ENCODE data around the gene TELO2.

Gene TELO2

GRCh38 chr16:1486551-1487390, 6.4 kb upstream of the TELO2 start:
- Histone ChIP-seq H3K9me3 (ENCODE audit: severe bottlenecking) (no peaks in the 10 kb centered on the region), H3K4me3 (ENCODE audit: low read depth, low read length) (no peak overlapping the region), H3K27ac (no peak overlapping the region), H3K27me3 (ENCODE audit: insufficient read depth, low read depth, severe bottlenecking) (no peaks in the 10 kb centered on the region), H3K36me3 (no peaks in the 10 kb centered on the region)
- TF ChIP-seq, protein P1, sequence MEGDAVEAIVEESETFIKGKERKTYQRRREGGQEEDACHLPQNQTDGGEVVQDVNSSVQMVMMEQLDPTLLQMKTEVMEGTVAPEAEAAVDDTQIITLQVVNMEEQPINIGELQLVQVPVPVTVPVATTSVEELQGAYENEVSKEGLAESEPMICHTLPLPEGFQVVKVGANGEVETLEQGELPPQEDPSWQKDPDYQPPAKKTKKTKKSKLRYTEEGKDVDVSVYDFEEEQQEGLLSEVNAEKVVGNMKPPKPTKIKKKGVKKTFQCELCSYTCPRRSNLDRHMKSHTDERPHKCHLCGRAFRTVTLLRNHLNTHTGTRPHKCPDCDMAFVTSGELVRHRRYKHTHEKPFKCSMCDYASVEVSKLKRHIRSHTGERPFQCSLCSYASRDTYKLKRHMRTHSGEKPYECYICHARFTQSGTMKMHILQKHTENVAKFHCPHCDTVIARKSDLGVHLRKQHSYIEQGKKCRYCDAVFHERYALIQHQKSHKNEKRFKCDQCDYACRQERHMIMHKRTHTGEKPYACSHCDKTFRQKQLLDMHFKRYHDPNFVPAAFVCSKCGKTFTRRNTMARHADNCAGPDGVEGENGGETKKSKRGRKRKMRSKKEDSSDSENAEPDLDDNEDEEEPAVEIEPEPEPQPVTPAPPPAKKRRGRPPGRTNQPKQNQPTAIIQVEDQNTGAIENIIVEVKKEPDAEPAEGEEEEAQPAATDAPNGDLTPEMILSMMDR (IDR thresholded peaks at IDR 0.05; ENCODE audit: low read depth, low read length) = no peak
- no peak for DNase-seq

- no peaks in the 10 kb centered on the region for H3K36me3 ChIP-seq
- H3K27ac ChIP-seq = no peak overlapping the region
- no peak overlapping the region for H3K4me3 ChIP-seq (ENCODE audit: low read depth, low read length)
- TF ChIP-seq, protein P1 (IDR thresholded peaks at IDR 0.05; ENCODE audit: low read depth, low read length) = no peak
- no peak for DNase-seq
- no peaks in the 10 kb centered on the region for H3K27me3 ChIP-seq (ENCODE audit: insufficient read depth, low read depth, severe bottlenecking)
- H3K9me3 ChIP-seq (ENCODE audit: severe bottlenecking) = no peaks in the 10 kb centered on the region
These were observed 5.6 kb upstream of the TELO2 start for GRCh38 chr16:1487395-1488053.

- no peak for DNase-seq
- Histone ChIP-seq H3K4me3 (ENCODE audit: low read depth, low read length) (no peak overlapping the region), H3K9me3 (ENCODE audit: severe bottlenecking) (no peaks in the 10 kb centered on the region), H3K27me3 (ENCODE audit: insufficient read depth, low read depth, severe bottlenecking) (no peaks in the 10 kb centered on the region), H3K27ac (no peak overlapping the region), H3K36me3 (no peaks in the 10 kb centered on the region)
- TF ChIP-seq, protein P1 (IDR thresholded peaks at IDR 0.05; ENCODE audit: low read depth, low read length) = no peak
These were observed 5.0 kb upstream of the TELO2 start for GRCh38 chr16:1488054-1488601.

DNA sequence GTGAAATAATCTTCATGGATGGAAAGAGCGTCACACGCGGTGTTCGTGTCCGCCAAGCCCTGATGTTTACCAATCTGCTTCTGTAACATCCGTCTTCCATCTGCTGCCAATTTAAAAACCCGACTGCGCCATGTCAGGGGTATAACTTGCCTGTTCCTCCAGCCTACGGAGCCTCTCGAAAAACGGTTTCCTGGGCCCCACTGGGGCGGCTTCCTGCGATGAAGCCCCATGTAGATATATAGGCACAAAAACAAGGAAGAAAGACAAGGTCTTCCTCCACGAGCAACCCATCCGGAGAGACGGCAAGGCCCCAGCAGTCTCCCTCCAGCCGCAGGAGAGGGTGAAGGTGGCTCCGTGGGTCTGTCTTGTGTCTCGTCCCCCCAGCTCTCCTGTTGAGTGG, 4.5 kb upstream of the TELO2 start, which contains the start of gene PTX4:
Gene PTX4, minus strand, starts transcription at position 326 of the 400 bp plus-strand sequence. Its CDS starts 35 bp downstream, at position 291.
- H3K27ac ChIP-seq = no peak within 1 kb of the TSS
- TF ChIP-seq, protein P1 (IDR thresholded peaks at IDR 0.05; ENCODE audit: low read depth, low read length) = no peak

DNA sequence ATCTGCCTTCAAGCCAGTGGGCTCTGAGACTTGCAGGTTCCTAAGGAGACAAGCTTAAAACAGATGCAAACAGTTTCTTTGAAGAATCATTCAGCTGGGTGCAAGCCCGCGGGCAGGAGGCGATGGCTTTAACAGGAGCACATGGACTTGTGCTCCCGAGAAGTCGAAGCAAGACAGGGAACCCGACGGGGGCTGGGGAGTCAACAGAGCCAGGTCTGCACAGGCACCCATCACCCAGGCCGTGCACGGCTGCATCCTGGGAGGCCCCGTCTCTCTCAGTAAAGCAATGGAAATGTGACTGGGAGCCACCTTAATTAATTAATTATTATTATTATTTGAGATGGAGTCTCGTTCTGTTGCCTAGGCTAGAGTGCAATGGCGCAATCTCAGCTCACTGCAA, 4.1 kb upstream of the TELO2 start:
- TF ChIP-seq, protein P1 (IDR thresholded peaks at IDR 0.05; ENCODE audit: low read depth, low read length) = no peak
- H3K9me3 ChIP-seq (ENCODE audit: severe bottlenecking) = no peaks in the 10 kb centered on the region
- DNase-seq = no peak
- H3K4me3 ChIP-seq (ENCODE audit: low read depth, low read length) = no peak overlapping the region
- no peak overlapping the region for H3K27ac ChIP-seq
- no peaks in the 10 kb centered on the region for H3K27me3 ChIP-seq (ENCODE audit: insufficient read depth, low read depth, severe bottlenecking)
- H3K36me3 ChIP-seq = no peaks in the 10 kb centered on the region

More for the DNA sequence above, 4.5 kb upstream of the TELO2 start, which contains the start of gene PTX4:
- Histone ChIP-seq H3K4me3 (ENCODE audit: low read depth, low read length) (no peak within 1 kb of the TSS), H3K9me3 (ENCODE audit: severe bottlenecking) (no peaks in the 10 kb centered on the region), H3K36me3 (no peaks in the 10 kb centered on the region), H3K27me3 (ENCODE audit: insufficient read depth, low read depth, severe bottlenecking) (no peaks in the 10 kb centered on the region)
- DNase-seq = no peak
